HepG2 (cell line): Measurements from ENCODE around the gene ACTR1B. TPM values are rescaled to one million over a fixed set of nuclear protein-coding genes. Genes with fewer than 3 reads are reported as not detected.

Experiments used
- CAMTA2 ChIP-seq: sonication (generic); formaldehyde crosslinking; IDR thresholded peaks from 2 replicates; pipeline ENCODE4 v1.4.0; 2020; ENCODE audit warnings: mild to moderate bottlenecking, missing genetic modification reagents, borderline replicate concordance
- NFE2 ChIP-seq: sonication (generic); formaldehyde crosslinking; IDR thresholded peaks from 2 replicates; pipeline ENCODE4 v1.4.0; 2020; ENCODE audit warnings: missing genetic modification reagents
- PBX3 ChIP-seq: sonication (generic); formaldehyde crosslinking; IDR thresholded peaks from 2 replicates; pipeline ENCODE4 v1.8.1; 2023; ENCODE audit warnings: missing genetic modification reagents, inconsistent platforms, borderline replicate concordance
- PHF21A ChIP-seq: sonication (generic); formaldehyde crosslinking; IDR thresholded peaks from 2 replicates; pipeline ENCODE4 v1.5.0; 2020; ENCODE audit warnings: mild to moderate bottlenecking, missing genetic modification reagents
- REXO4 ChIP-seq: sonication (generic); formaldehyde crosslinking; IDR thresholded peaks from 2 replicates; pipeline ENCODE4 v1.8.0; 2022; ENCODE audit warnings: missing genetic modification reagents, mild to moderate bottlenecking, borderline replicate concordance
- RFXANK ChIP-seq: IDR thresholded peaks from 2 replicates; pipeline ENCODE4 v1.6.1; 2016
- TOPORS ChIP-seq: sonication (generic); formaldehyde crosslinking; IDR thresholded peaks from 2 replicates; pipeline ENCODE4 v1.8.0; 2023; ENCODE audit warnings: mild to moderate bottlenecking, missing genetic modification reagents
- TSC22D2 ChIP-seq: sonication (generic); formaldehyde crosslinking; IDR thresholded peaks from 2 replicates; pipeline ENCODE4 v1.5.1; 2020; ENCODE audit warnings: missing genetic modification reagents, mild to moderate bottlenecking, borderline replicate concordance
- U2AF2 ChIP-seq: fragments of 200-400 bp; formaldehyde crosslinking; IDR thresholded peaks from 2 replicates; pipeline ENCODE4 v1.6.1; 2017; ENCODE audit warnings: low read depth, mild to moderate bottlenecking, low read length
- ZBTB33 ChIP-seq: sonication (generic); formaldehyde crosslinking; IDR thresholded peaks from 2 replicates; pipeline ENCODE4 v1.4.0; 2020; ENCODE audit warnings: missing genetic modification reagents
- ZBTB38 ChIP-seq: sonication (generic); formaldehyde crosslinking; IDR thresholded peaks from 2 replicates; pipeline ENCODE4 v1.5.1; 2020; ENCODE audit warnings: mild to moderate bottlenecking, missing genetic modification reagents
- ZNF136 ChIP-seq: sonication (generic); formaldehyde crosslinking; IDR thresholded peaks from 2 replicates; pipeline ENCODE4 v1.8.1; 2022; ENCODE audit warnings: low read depth, mild to moderate bottlenecking, moderate library complexity, missing genetic modification reagents
- ZNF274 ChIP-seq: sonication (generic); formaldehyde crosslinking; IDR thresholded peaks from 2 replicates; pipeline ENCODE4 v1.5.1; 2020; ENCODE audit warnings: mild to moderate bottlenecking, missing genetic modification reagents
- ZNF512B ChIP-seq: sonication (generic); formaldehyde crosslinking; IDR thresholded peaks from 2 replicates; pipeline ENCODE4 v1.5.1; 2020; ENCODE audit warnings: missing genetic modification reagents, mild to moderate bottlenecking, borderline replicate concordance
- ZNF557 ChIP-seq: sonication (generic); formaldehyde crosslinking; IDR thresholded peaks from 2 replicates; pipeline ENCODE4 v1.4.0; 2020; ENCODE audit warnings: missing genetic modification reagents
- ZNF720 ChIP-seq: sonication (generic); formaldehyde crosslinking; IDR thresholded peaks from 2 replicates; pipeline ENCODE4 v1.4.0; 2020; ENCODE audit warnings: missing genetic modification reagents
- ZNF784 ChIP-seq: sonication (generic); formaldehyde crosslinking; IDR thresholded peaks from 2 replicates; pipeline ENCODE4 v1.5.1; 2020; ENCODE audit warnings: missing genetic modification reagents, mild to moderate bottlenecking, borderline replicate concordance
- ZNF800 ChIP-seq: sonication (generic); formaldehyde crosslinking; IDR thresholded peaks from 2 replicates; pipeline ENCODE4 v1.4.0; 2020; ENCODE audit warnings: missing genetic modification reagents
- ZNF878 ChIP-seq: sonication (generic); formaldehyde crosslinking; IDR thresholded peaks from 2 replicates; pipeline ENCODE4 v1.8.1; 2023; ENCODE audit warnings: mild to moderate bottlenecking, missing genetic modification reagents, moderate library complexity
- polyA plus RNA-seq, 8 experiments: library from polyadenylated mRNA; depleted of rRNA in 3 of 8; stranded (reverse) in 7 of 8; unstranded in 1 of 8; fragments of >200 nt; fragmentation: Illumina TruSeq in 4 of 8; extraction: Trizol in 4 of 8; gene quantifications; 2 replicates each; pipeline versions ENCODE4 v1.2.1 to v1.2.3, GENCODE V29; 2011 to 2016; ENCODE audit warnings: low read depth in 4 of 8, missing spikeins in 1 of 8, mixed read lengths in 1 of 8; ENCODE audit not compliant: insufficient read depth in 1 of 8
- total RNA-seq, 5 experiments: library from RNA; depleted of rRNA; stranded (reverse); fragments of >200 nt; fragmentation: Illumina TruSeq; extraction: Trizol; gene quantifications; 2 replicates each; pipeline ENCODE4 v1.2.3, GENCODE V29; 2016; ENCODE audit warnings: low read depth in 1 of 5

Gene ACTR1B
- total and polyA plus RNA-seq, 2 of the 13 experiments (the other 11 are each of a cell fraction or from before 2014, with no cell fraction given): 61.7 to 76.7 TPM

GRCh38 chr2:97662895-97663625, 784 bp downstream of the ACTR1B start (continued):
- 0 out of 2 replicates have a peak, but pooled peaks have one; percentile 28 for TF ChIP-seq ZNF557 (CRISPR knock-in tag)
- TF ChIP-seq ZNF878 (CRISPR knock-in tag): no peak
- TF ChIP-seq NFE2: no peak
- TF ChIP-seq TSC22D2 (CRISPR knock-in tag): 0 out of 2 replicates have a peak, but pooled peaks have one; percentile 7
- TF ChIP-seq CAMTA2 (CRISPR knock-in tag): no peak
- peak; percentile 59; the same call in 1 of the 2 replicates for TF ChIP-seq PHF21A (CRISPR knock-in tag)
- TF ChIP-seq PBX3: 0 out of 2 replicates have a peak, but pooled peaks have one; percentile 48
- 0 out of 2 replicates have a peak, but pooled peaks have one; percentile 50 for TF ChIP-seq ZNF800 (CRISPR knock-in tag)
- TF ChIP-seq U2AF2: no peak
- TF ChIP-seq ZBTB38 (CRISPR knock-in tag): peak; percentile 59
- TF ChIP-seq REXO4 (CRISPR knock-in tag): no peak
- peak; percentile 4; the same call in 1 of the 2 replicates for TF ChIP-seq TOPORS
- peak; percentile 53; the same call in 1 of the 2 replicates for TF ChIP-seq ZNF274 (CRISPR knock-in tag)
- TF ChIP-seq ZNF784: peak; percentile 26; the same call in 1 of the 2 replicates
- TF ChIP-seq ZNF512B (CRISPR knock-in tag): peak; percentile 37; the same call in 1 of the 2 replicates
- no peak for TF ChIP-seq RFXANK (CRISPR knock-in tag)
- TF ChIP-seq ZNF720 (CRISPR knock-in tag): no peak
- TF ChIP-seq ZNF136: no peak
- TF ChIP-seq ZBTB33 (CRISPR knock-in tag): no peak
